ENCODE results near the gene TRAPPC2L. TPM values are rescaled to one million over a fixed set of nuclear protein-coding genes. Genes with fewer than 3 reads are reported as not detected.

Gene TRAPPC2L
- total RNA-seq, 1 donor from 2014 or later = 48.3 TPM

DNA sequence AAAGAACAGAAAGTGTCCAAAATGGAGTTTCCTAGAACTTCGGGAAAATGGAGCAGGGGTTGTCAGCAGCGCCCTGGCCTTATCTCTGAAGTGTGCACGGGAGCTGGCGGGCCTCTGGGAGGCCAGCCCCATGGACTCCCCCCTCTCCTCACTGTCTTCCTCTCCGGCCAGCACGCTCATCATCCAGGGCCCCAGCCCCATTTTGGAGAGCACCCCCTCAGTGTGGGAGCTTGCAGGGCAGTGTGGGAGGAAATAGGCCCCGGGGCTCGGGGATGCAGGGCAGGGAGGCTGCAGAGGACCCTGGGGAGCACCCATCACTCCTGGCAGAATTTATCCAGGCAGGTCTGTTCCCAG is 14.4 kb downstream of the TRAPPC2L start:
- DNase-seq (ENCODE audit: low read depth) = no peak
- TF ChIP-seq, protein P1, sequence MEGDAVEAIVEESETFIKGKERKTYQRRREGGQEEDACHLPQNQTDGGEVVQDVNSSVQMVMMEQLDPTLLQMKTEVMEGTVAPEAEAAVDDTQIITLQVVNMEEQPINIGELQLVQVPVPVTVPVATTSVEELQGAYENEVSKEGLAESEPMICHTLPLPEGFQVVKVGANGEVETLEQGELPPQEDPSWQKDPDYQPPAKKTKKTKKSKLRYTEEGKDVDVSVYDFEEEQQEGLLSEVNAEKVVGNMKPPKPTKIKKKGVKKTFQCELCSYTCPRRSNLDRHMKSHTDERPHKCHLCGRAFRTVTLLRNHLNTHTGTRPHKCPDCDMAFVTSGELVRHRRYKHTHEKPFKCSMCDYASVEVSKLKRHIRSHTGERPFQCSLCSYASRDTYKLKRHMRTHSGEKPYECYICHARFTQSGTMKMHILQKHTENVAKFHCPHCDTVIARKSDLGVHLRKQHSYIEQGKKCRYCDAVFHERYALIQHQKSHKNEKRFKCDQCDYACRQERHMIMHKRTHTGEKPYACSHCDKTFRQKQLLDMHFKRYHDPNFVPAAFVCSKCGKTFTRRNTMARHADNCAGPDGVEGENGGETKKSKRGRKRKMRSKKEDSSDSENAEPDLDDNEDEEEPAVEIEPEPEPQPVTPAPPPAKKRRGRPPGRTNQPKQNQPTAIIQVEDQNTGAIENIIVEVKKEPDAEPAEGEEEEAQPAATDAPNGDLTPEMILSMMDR (conservative IDR thresholded peaks at IDR 0.05; ENCODE audit: low read depth, low read length) = no peak
- no peak overlapping the region for H3K4me3 ChIP-seq (ENCODE audit: low read depth, low read length)

DNA sequence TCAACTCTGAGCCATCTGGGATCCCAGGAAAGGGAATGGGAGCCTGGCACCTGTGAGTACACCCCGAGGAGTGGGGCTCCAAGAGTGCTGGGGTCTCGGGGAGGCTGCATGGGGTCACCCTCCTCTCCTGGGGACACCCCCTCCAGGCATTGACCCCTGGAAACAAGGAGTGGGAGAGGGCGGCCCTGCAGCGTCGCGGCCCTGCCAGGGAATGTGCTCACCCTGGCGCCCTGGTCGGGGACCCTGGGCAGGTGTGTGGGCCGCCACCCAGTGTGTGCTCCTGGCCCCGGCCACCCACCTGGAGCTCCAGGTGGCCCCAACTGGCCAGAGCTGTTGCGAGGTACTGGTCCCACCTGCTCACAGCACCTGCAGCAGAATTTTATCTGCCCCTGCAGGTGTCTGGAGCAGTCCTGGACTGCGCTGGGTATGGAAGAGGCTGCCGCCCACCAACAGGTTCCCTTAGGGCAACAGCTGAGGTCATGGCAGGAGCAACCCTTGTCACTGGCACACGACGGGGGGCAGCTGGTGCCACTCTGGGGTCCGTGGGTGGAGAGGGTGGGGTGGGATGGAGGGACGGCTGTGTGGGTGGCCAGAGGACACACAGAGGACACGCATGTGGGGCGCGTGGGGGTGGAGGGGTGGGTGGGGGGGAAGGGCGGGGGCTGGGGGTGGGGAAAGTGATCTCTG is 14.9 kb downstream of the TRAPPC2L start:
- DNase-seq (ENCODE audit: low read depth) = no peak
- TF ChIP-seq, protein P1 (conservative IDR thresholded peaks at IDR 0.05; ENCODE audit: low read depth, low read length) = no peak
- no peak overlapping the region for H3K4me3 ChIP-seq (ENCODE audit: low read depth, low read length)

DNA sequence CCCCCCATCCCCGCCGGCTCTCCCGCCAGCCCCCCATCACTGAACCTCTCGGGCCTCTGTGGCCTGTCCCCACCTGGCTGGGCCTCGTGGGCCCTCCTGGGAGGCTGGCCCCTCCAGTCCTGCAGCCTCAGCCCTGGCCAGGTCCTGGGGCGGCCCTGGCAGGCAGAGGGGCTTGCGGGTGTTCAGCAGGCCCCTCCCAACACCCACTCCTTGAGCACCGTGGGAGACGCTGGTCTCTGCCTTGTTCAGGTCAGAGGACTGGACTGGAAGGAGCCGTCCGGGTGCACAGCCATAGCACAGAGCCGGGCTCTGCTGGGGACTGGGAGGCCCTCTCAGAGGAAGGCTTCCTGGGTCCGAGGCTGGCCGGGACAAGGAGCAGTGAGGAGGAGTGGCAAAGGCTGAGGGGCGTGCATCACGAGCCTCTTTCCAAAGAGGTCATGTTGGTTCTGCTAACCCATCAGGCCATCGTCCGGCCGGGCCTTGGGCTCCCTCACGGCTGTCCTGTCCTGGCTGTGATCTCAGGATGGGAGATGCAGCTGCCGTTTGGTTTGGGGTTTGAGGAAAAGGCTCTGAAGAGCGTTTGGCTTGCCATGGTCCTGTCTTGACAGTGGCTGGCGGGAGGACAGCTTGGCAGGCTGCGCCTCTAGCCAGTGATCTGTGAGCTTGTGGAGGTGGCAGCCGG is 15.9 kb downstream of the TRAPPC2L start:
- TF ChIP-seq, protein P1 (conservative IDR thresholded peaks at IDR 0.05; ENCODE audit: low read depth, low read length) = no peak
- no peak for DNase-seq (ENCODE audit: low read depth)
- H3K4me3 ChIP-seq (ENCODE audit: low read depth, low read length) = no peak overlapping the region

DNA sequence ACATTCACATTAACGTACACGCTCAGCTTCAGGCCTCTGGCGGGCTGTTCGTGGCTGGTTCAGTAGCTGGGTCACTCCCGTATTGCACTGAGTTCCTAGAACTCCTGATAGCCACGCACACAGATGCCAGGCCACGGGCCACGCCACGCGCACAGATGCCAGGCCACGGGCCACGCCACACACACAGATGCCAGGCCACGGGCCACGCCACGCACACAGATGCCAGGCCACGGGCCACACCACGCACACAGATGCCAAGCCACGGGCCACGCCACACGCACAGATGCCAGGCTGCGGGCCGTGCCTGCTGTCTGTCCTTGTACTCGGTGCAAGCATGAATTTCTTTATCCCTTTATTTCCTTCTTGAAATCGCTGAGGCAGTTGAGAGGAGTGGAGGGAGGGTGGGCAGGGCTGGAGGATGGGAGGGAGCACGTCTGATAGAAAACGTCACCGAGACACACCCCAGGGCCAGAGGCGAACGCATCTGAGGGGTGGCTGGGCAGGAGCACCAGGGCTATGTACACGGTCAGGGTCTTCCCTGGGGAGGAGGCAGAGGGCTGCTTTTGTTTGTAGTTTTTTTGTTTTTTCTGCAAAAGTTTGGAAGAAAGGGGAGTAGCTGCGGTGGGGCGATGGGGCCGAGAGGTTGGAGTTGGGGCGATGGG is 18.1 kb downstream of the TRAPPC2L start:
- DNase-seq (ENCODE audit: low read depth) = no peak
- TF ChIP-seq, protein P1 (conservative IDR thresholded peaks at IDR 0.05; ENCODE audit: low read depth, low read length) = no peak
- no peak overlapping the region for H3K4me3 ChIP-seq (ENCODE audit: low read depth, low read length)

DNA sequence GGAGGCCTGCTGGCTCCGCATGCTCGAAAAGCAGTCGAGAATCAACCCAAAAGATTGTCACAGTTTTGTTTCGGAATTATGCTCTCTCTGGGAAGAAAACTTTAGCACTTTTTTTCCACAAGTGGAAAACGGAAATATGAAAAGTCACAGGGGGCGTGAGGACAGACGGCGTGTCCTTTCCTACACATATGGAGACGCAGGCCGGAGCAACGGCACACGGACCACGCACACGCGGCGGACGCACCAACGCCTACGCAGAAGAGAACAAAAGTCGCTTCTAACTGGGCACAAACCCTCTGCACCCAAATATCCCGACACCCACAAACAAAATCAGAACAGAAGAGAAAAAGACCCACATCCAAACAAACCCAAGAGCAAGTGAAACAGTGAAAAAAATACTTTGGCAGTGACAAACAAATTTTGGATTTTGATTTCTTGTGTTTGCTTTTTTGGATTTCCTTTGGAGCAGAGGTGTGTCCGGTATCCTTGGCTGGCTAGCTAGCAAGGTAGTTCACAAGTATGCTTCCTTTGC is 18.8 kb downstream of the TRAPPC2L start:
- TF ChIP-seq, protein P1 (conservative IDR thresholded peaks at IDR 0.05; ENCODE audit: low read depth, low read length) = no peak
- DNase-seq (ENCODE audit: low read depth) = no peak
- no peak overlapping the region for H3K4me3 ChIP-seq (ENCODE audit: low read depth, low read length)

DNA sequence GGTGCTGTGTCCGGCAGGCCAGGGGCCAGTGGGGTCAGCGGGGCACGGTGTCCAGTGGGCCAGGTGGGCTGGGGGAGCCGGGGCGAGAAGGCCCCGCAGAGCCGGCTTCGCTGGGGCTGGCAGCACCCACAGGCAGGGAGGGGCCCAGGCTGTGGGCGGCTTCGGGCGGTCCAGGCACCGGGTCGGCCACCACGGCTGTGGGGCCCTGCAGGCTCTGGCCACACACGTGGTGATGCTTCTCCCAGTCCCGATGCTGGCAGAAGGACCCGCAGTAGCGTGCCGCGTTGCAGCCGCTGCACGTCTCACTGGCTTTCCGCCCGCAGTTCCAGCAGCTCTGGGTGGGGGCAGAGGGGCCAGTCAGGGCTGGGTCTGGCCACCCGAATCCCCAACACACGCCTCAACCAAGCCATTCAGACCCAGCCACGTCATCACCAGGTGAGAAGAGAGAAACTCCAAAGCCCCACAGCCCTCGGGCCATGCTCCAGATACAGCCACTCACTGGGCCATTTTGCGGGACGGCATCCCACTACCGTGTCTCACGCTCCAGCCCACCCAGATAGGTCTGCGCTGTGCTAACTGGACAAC is 20.1 kb downstream of the TRAPPC2L start:
- TF ChIP-seq, protein P1 (conservative IDR thresholded peaks at IDR 0.05; ENCODE audit: low read depth, low read length) = no peak
- no peak for DNase-seq (ENCODE audit: low read depth)
- H3K4me3 ChIP-seq (ENCODE audit: low read depth, low read length) = no peak overlapping the region
